IMR-90 (cell line): ENCODE data around the gene PLXDC2. TPM values are rescaled to one million over a fixed set of nuclear protein-coding genes. Genes with fewer than 3 reads are reported as not detected.

Experiments used
- ATAC-seq: fragments of 200-7000 bp; cut with Tn5 transposase; 2 replicates; pipeline ENCODE4 v1.9.1; 2020; ENCODE audit warnings: low read depth, mild to moderate bottlenecking, moderate library complexity
- BruUV-seq: library from RNA; stranded (reverse); fragments of 400-500 nt; replicated peaks from 2 replicates; lab custom pipeline; 2021; lab: Mats Ljungman, UMichigan
- CTCF ChIA-PET: fragments of 300-600 bp; formaldehyde crosslinking; extraction: SDS; loops from one replicate; lab custom pipeline; 2021; ENCODE audit warnings: antibody characterized with exemption; lab: Yijun Ruan, JAX
- POLR2A ChIA-PET: fragments of 300-600 bp; sonication (Branson Sonifier 250); formaldehyde crosslinking; loops from one replicate; lab custom pipeline; 2022; ENCODE audit warnings: antibody characterized with exemption; ENCODE audit not compliant: unreplicated experiment; lab: Charles Lee
- DNase-seq: peaks from one replicate; pipeline ENCODE4 v3.0.0; 2013
- H2AFZ ChIP-seq: replicated peaks from 2 replicates; pipeline ENCODE3; 2013; ENCODE audit warnings: low read length, mild to moderate bottlenecking; ENCODE audit not compliant: poor library complexity
- H2AK5ac ChIP-seq: 2 replicates; pipeline ENCODE4 v1.6.1; 2013; ENCODE audit warnings: low read depth, low read length, inconsistent platforms
- H2AK9ac ChIP-seq: replicated peaks from 2 replicates; pipeline ENCODE3; 2013; ENCODE audit warnings: mild to moderate bottlenecking, low read depth, low read length, moderate library complexity; ENCODE audit not compliant: poor library complexity
- H2BK120ac ChIP-seq: 2 replicates; pipeline ENCODE4 v1.6.1; 2013; ENCODE audit warnings: low read depth, low read length, inconsistent platforms
- H2BK15ac ChIP-seq: 3 replicates; pipeline ENCODE4 v1.6.1; 2013; ENCODE audit warnings: low read depth, low read length, inconsistent platforms
- H2BK20ac ChIP-seq: 2 replicates; pipeline ENCODE4 v1.6.1; 2013; ENCODE audit warnings: low read depth, mild to moderate bottlenecking, inconsistent platforms, low read length, moderate library complexity
- H2BK5ac ChIP-seq: 2 replicates; pipeline ENCODE4 v1.6.1; 2013; ENCODE audit warnings: mild to moderate bottlenecking, low read depth, low read length, inconsistent platforms; ENCODE audit not compliant: poor library complexity, severe bottlenecking
- H3K14ac ChIP-seq: replicated peaks from 2 replicates; pipeline ENCODE4 v1.6.1; 2013; ENCODE audit warnings: low read depth, low read length, inconsistent platforms
- H3K18ac ChIP-seq: 2 replicates; pipeline ENCODE4 v1.6.1; 2013; ENCODE audit warnings: low read depth, low read length, control low read depth
- H3K23ac ChIP-seq: 2 replicates; pipeline ENCODE4 v1.6.1; 2013; ENCODE audit warnings: low read depth, low read length, inconsistent platforms
- H3K27ac ChIP-seq: 2 replicates; pipeline ENCODE4 v1.5.1; 2013; ENCODE audit warnings: mild to moderate bottlenecking, control low read depth, low read length; ENCODE audit not compliant: insufficient read depth
- H3K27me3 ChIP-seq: 2 replicates; pipeline ENCODE4 v1.6.1; 2013; ENCODE audit warnings: low read length; ENCODE audit not compliant: control insufficient read depth, insufficient read depth
- H3K36me3 ChIP-seq: 2 replicates; pipeline ENCODE4 v1.6.1; 2013; ENCODE audit warnings: low read length, mixed read lengths; ENCODE audit not compliant: control insufficient read depth, insufficient read depth
- H3K4ac ChIP-seq: 2 replicates; pipeline ENCODE4 v1.6.1; 2013; ENCODE audit warnings: low read depth, low read length, inconsistent platforms
- H3K4me1 ChIP-seq: 2 replicates; pipeline ENCODE4 v1.6.1; 2013; ENCODE audit warnings: low read length, mixed read lengths; ENCODE audit not compliant: control insufficient read depth, insufficient read depth
- H3K4me2 ChIP-seq: 2 replicates; pipeline ENCODE4 v1.6.1; 2013; ENCODE audit warnings: low read depth, mild to moderate bottlenecking, control low read depth, low read length, moderate library complexity
- H3K4me3 ChIP-seq: 2 replicates; pipeline ENCODE4 v1.5.1; 2013; ENCODE audit warnings: low read depth, mild to moderate bottlenecking, control low read depth, low read length, moderate library complexity; ENCODE audit not compliant: insufficient read depth
- H3K56ac ChIP-seq: 2 replicates; pipeline ENCODE4 v1.6.1; 2013; ENCODE audit warnings: low read length, inconsistent platforms; ENCODE audit not compliant: insufficient read depth; ENCODE audit errors: extremely low read depth
- H3K79me1 ChIP-seq, 2 experiments: 2 replicates each; pipeline ENCODE4 v1.6.1; 2013; ENCODE audit warnings: low read length in 2 of 2, inconsistent platforms in 1 of 2, low read depth in 1 of 2
- H3K9ac ChIP-seq: 2 replicates; pipeline ENCODE4 v1.6.1; 2013; ENCODE audit warnings: low read depth, low read length, control low read depth
- H3K9me1 ChIP-seq: 2 replicates; pipeline ENCODE4 v1.6.1; 2013; ENCODE audit warnings: low read length, inconsistent platforms; ENCODE audit not compliant: insufficient read depth
- H3K9me3 ChIP-seq: 2 replicates; pipeline ENCODE4 v1.6.1; 2013; ENCODE audit warnings: low read length; ENCODE audit not compliant: control insufficient read depth, insufficient read depth
- H4K20me1 ChIP-seq: 2 replicates; pipeline ENCODE4 v1.6.1; 2013; ENCODE audit warnings: low read length, inconsistent platforms; ENCODE audit not compliant: insufficient read depth
- H4K5ac ChIP-seq: 2 replicates; pipeline ENCODE4 v1.6.1; 2013; ENCODE audit warnings: mild to moderate bottlenecking, low read depth, low read length, control low read depth
- H4K8ac ChIP-seq, 2 experiments: 2 replicates each; pipeline ENCODE4 v1.6.1; 2013; ENCODE audit warnings: low read depth in 2 of 2, low read length in 2 of 2, control low read depth in 1 of 2, inconsistent platforms in 1 of 2
- H4K91ac ChIP-seq: 2 replicates; pipeline ENCODE4 v1.6.1; 2013; ENCODE audit warnings: low read depth, low read length, inconsistent platforms; ENCODE audit not compliant: insufficient read depth
- FOS ChIP-seq: fragments of 150-350 bp; IDR thresholded peaks from 2 replicates; pipeline ENCODE4 v1.6.1; 2016; ENCODE audit warnings: low read depth, low read length
- WGBS, 2 experiments: methylation state at CpG; one replicate each; pipeline versions ENCODE4 v1.1.5 to v1.1.7; 2013; ENCODE audit warnings: missing lambda C conversion rate in 2 of 2; ENCODE audit not compliant: insufficient read length in 1 of 2; ENCODE audit errors: extremely low coverage in 2 of 2; 5-methylcytosine and 5-hydroxymethylcytosine counted together
- dilution Hi-C: fragments of 300-500 bp; cut with HindIII; formaldehyde crosslinking; loops from one replicate; pipeline ENCODE4 v1.14.3; 2018; ENCODE audit warnings: low sequenced_read_pairs; ENCODE audit not compliant: unreplicated experiment
- in situ Hi-C: fragments of 300-500 bp; cut with MboI; formaldehyde crosslinking; loops from 3 replicates; pipeline ENCODE4 v1.14.3; 2019; ENCODE audit warnings: low sequenced_read_pairs, inconsistent platforms, mixed read lengths
- intact Hi-C: fragments of 100-400 bp; cut with micrococcal nuclease; formaldehyde crosslinking; loops from 2 replicates; pipeline ENCODE4 v1.10.0; 2022
- polyA plus RNA-seq, 3 experiments: library from polyadenylated mRNA; depleted of rRNA; stranded (reverse); fragments of >200 nt; gene quantifications; 2 replicates each; pipeline ENCODE4 v1.2.3, GENCODE V29; 2012; ENCODE audit warnings: low replicate concordance in 1 of 3
- total RNA-seq: library from RNA; depleted of rRNA; stranded (reverse); fragments of >200 nt; gene quantifications from 2 replicates; pipeline ENCODE4 v1.2.3, GENCODE V29; 2012
- TF ChIP-seq, protein P1 (sequence below): fragments of 150-350 bp; IDR thresholded peaks from 2 replicates; pipeline ENCODE4 v1.6.1; 2016; ENCODE audit warnings: low read depth, mild to moderate bottlenecking, low read length, moderate library complexity, borderline replicate concordance

Gene PLXDC2
- total and polyA plus RNA-seq, 2 of the 4 experiments (the other 2 are of a cell fraction), result 3.2 to 6.1 TPM

DNA sequence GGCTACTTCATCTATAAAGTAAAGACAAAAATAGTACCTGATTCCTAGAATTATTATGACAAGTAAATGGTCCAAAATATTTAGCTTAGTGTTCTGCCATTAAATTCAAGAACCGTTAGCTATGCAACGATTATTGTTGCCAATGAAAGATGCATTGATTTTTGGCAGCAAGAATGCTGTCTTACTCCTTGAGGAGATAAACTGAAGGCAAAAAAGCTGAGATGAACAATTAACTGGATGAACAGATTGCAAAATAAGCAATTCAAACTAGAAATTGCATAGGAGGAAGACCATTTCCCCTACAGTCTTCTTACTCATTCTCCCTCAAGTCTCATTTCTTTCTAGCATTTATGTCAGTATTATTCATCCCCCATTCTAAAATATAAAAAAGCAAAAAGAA, 484.5 kb downstream of the PLXDC2 start:
- no peaks in the 10 kb centered on the region for H3K79me1 ChIP-seq
- ChIA-PET POLR2A (no interaction called here), CTCF (no interaction called here)
- no peak overlapping the region for H3K23ac ChIP-seq
- no peaks in the 10 kb centered on the region for H3K27me3 ChIP-seq
- H3K18ac ChIP-seq, result no peak overlapping the region
- 17% methylated on average over 1 of the region's 2 CpGs; no CpG with 5 or more reads in 1 of the 2 experiments for WGBS, 2 experiments
- H3K9ac ChIP-seq, result no peak overlapping the region
- no peak overlapping the region for H4K5ac ChIP-seq
- no peaks in the 10 kb centered on the region for H4K20me1 ChIP-seq
- no peak overlapping the region for H3K27ac ChIP-seq
- no peak overlapping the region for H2BK20ac ChIP-seq
- H2BK120ac ChIP-seq, result no peak overlapping the region
- no peak overlapping the region for H3K4ac ChIP-seq
- H2AK5ac ChIP-seq, result no peak overlapping the region
- H4K91ac ChIP-seq, result no peak overlapping the region
- no peak overlapping the region for H2BK15ac ChIP-seq
- H2BK5ac ChIP-seq, result no peak overlapping the region
- no peak overlapping the region for H4K8ac ChIP-seq
- no TSS peak for BruUV-seq
- DNase-seq (no peak), ATAC-seq (no peak)
- H3K4me1 ChIP-seq, result no peaks in the 10 kb centered on the region; the same call in 1 of the 2 replicates
- H3K4me2 ChIP-seq, result no peak overlapping the region
- dilution Hi-C loops, result no loop called here
- in situ Hi-C loops, result no loop called here
- no peak overlapping the region for H2AK9ac ChIP-seq
- no peak for TF ChIP-seq FOS
- TF ChIP-seq, protein P1, sequence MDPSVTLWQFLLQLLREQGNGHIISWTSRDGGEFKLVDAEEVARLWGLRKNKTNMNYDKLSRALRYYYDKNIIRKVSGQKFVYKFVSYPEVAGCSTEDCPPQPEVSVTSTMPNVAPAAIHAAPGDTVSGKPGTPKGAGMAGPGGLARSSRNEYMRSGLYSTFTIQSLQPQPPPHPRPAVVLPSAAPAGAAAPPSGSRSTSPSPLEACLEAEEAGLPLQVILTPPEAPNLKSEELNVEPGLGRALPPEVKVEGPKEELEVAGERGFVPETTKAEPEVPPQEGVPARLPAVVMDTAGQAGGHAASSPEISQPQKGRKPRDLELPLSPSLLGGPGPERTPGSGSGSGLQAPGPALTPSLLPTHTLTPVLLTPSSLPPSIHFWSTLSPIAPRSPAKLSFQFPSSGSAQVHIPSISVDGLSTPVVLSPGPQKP, result no peak
- no peak overlapping the region for H3K14ac ChIP-seq
- intact Hi-C loops, result no loop called here
- no peak overlapping the region for H3K4me3 ChIP-seq
- H3K9me3 ChIP-seq, result peaks cover 6% of the 10 kb centered on the region; the same call in 1 of the 2 replicates
- H2AFZ ChIP-seq, result no peak overlapping the region
- no peaks in the 10 kb centered on the region for H3K36me3 ChIP-seq
- H3K56ac ChIP-seq, result no peak overlapping the region
- H3K9me1 ChIP-seq, result no peaks in the 10 kb centered on the region
